ENCODE results near the gene NTN1. TPM values are rescaled to one million over a fixed set of nuclear protein-coding genes. Genes with fewer than 3 reads are reported as not detected.

NTN1 gene
- total RNA-seq, 2 experiments from 2014 or later, result 1.2 to 1.3 TPM

- Mint-ChIP-seq H3K4me3 (no peak overlapping the region), H3K36me3 (ENCODE audit: low read depth) (no peaks in the 10 kb centered on the region), H3K9me3 (peaks cover 2% of the 10 kb centered on the region), H3K27me3 (peaks cover 8% of the 10 kb centered on the region), H3K27ac (no peak overlapping the region), H3K4me1 (ENCODE audit: low read depth) (peaks cover 5% of the 10 kb centered on the region)
- TF ChIP-seq, protein P1, sequence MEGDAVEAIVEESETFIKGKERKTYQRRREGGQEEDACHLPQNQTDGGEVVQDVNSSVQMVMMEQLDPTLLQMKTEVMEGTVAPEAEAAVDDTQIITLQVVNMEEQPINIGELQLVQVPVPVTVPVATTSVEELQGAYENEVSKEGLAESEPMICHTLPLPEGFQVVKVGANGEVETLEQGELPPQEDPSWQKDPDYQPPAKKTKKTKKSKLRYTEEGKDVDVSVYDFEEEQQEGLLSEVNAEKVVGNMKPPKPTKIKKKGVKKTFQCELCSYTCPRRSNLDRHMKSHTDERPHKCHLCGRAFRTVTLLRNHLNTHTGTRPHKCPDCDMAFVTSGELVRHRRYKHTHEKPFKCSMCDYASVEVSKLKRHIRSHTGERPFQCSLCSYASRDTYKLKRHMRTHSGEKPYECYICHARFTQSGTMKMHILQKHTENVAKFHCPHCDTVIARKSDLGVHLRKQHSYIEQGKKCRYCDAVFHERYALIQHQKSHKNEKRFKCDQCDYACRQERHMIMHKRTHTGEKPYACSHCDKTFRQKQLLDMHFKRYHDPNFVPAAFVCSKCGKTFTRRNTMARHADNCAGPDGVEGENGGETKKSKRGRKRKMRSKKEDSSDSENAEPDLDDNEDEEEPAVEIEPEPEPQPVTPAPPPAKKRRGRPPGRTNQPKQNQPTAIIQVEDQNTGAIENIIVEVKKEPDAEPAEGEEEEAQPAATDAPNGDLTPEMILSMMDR (IDR thresholded peaks at IDR 0.05), result no peak
- CTCF ChIA-PET, result interaction anchor here (0.9 kb wide), 1 partner anchor 12 kb away, joined by 3 read pairs; no protein-coding TSS in a partner anchor
- DNase-seq (no peak), ATAC-seq (no peak)
- intact Hi-C loops (cut with micrococcal nuclease), result no loop called here
- POLR2A ChIA-PET, result interaction anchor here (0.6 kb wide), 1 partner anchor 430 kb away, joined by 3 read pairs; no protein-coding TSS in a partner anchor
Measured at GRCh38 chr17:9121186-9121820, 100.0 kb downstream of the NTN1 start.

DNA sequence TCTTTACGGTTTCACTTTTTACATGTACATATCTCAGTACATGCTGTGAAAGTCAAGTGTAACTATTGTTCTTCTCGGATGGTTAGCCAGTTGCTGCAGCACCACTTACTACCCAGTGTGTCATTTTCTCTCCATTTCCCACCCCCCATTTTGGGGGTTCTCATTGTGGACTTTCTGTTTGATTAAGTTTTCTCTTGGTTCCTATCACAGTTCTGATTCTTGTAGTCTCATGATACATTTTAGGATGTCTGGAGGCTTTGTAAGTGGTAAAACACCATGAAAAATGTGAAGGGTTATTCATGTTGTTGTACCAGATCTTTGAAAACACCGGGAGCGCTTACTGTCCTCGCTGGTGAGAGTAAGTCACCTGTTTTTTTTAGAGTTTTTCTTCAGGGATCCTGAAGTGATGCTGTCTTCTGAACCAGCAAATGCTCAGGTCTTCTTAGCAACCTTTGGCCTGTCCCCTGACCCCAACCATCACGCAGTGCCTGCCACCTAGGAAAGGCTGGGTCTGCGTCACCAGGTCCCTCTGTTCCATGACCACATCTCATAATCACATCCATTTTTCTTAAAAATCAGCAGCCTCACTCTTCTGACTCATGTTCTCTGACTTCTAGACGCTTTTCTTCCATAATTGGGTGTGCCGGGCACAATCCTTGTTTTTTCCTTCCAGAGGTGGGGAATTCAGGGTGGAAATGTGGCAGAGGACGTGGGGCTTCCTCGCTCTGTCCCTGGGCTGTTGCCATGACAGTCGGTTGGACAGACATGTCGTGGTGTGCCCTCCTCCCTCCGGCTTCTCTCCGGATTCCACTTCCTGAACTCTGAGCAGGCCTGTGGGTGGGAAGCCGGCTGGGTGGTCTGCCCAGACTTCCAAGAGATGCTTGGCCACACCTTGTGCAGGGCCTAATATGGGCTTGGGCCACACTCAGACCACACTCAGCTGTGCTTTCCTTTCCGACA lies 102.6 kb downstream of the NTN1 start:
- Mint-ChIP-seq H3K9me3 (no peaks in the 10 kb centered on the region), H3K4me1 (ENCODE audit: low read depth) (no peaks in the 10 kb centered on the region), H3K36me3 (ENCODE audit: low read depth) (no peaks in the 10 kb centered on the region), H3K27me3 (peaks cover 4% of the 10 kb centered on the region), H3K27ac (no peak overlapping the region), H3K4me3 (no peak overlapping the region)
- no peak for ATAC-seq
- DNase-seq, result no peak
- ChIA-PET CTCF (no interaction called here), POLR2A (interaction anchor here (1.0 kb wide), 1 partner anchor 8 kb away, joined by 3 read pairs; no protein-coding TSS in a partner anchor)
- TF ChIP-seq, protein P1 (IDR thresholded peaks at IDR 0.05), result no peak
- intact Hi-C loops (cut with micrococcal nuclease), result no loop called here

DNA sequence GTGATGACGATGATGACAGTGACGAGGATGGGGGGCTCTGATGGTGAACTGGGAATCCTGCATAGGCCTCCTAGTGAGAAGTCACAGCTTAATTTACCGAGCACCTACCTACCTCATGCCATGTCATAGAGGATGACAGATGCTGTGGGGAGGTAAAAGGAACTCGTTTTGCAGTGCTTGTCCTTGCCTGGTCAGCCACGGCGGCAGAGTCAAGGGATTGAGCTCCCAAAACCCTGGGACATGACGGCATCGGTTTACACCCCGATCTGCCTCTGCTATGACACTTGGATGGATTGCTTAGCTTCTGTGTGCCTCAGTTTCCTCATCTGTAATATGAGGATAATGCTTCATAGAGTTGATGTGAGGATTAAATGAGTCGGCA lies 103.2 kb downstream of the NTN1 start:
- TF ChIP-seq, protein P1 (IDR thresholded peaks at IDR 0.05), result no peak
- ChIA-PET POLR2A (interaction anchor here (1.0 kb wide), 1 partner anchor 9 kb away, joined by 3 read pairs; no protein-coding TSS in a partner anchor), CTCF (no interaction called here)
- H3K9me3 Mint-ChIP-seq, result no peaks in the 10 kb centered on the region
- no peaks in the 10 kb centered on the region for H3K4me1 Mint-ChIP-seq (ENCODE audit: low read depth)
- H3K36me3 Mint-ChIP-seq (ENCODE audit: low read depth), result no peaks in the 10 kb centered on the region
- DNase-seq (no peak), ATAC-seq (no peak)
- peaks cover 4% of the 10 kb centered on the region for H3K27me3 Mint-ChIP-seq
- no peak overlapping the region for H3K4me3 Mint-ChIP-seq
- intact Hi-C loops (cut with micrococcal nuclease), result no loop called here
- H3K27ac Mint-ChIP-seq, result no peak overlapping the region

DNA sequence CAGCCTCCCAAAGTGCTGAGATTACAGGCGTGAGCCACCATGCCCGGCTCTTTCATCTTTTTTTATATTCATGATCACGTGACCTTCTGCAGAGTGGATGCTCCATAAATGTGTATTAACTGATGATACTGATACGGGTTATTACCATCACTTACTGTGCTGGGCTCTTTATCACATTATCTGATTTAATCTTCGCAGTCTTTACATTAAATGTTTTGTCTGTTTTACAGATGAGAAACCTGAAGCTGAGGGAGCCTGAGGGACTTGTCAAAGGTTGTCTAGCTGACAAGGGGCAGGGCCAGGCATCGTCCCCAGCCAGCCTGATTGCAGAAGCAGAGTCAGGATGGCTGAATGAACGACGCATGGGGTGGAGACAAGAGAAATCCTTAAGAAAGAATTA lies 104.4 kb downstream of the NTN1 start:
- POLR2A ChIA-PET, result no interaction called here
- no peaks in the 10 kb centered on the region for H3K4me1 Mint-ChIP-seq (ENCODE audit: low read depth)
- no peaks in the 10 kb centered on the region for H3K9me3 Mint-ChIP-seq
- no peaks in the 10 kb centered on the region for H3K36me3 Mint-ChIP-seq (ENCODE audit: low read depth)
- intact Hi-C loops (cut with micrococcal nuclease), result no loop called here
- no peak overlapping the region for H3K27ac Mint-ChIP-seq
- DNase-seq (no peak), ATAC-seq (no peak)
- TF ChIP-seq, protein P1 (IDR thresholded peaks at IDR 0.05), result no peak
- CTCF ChIA-PET, result no interaction called here
- peaks cover 3% of the 10 kb centered on the region for H3K27me3 Mint-ChIP-seq
- no peak overlapping the region for H3K4me3 Mint-ChIP-seq

GRCh38 chr17:9127340-9127739 lies 106.0 kb downstream of the NTN1 start:
- CTCF ChIA-PET, result interaction anchor here (2.2 kb wide), 1 partner anchor 12 kb away, joined by 7 read pairs; no protein-coding TSS in a partner anchor
- ATAC-seq, result no peak
- H3K36me3 Mint-ChIP-seq (ENCODE audit: low read depth), result no peaks in the 10 kb centered on the region
- H3K27me3 Mint-ChIP-seq, result peaks cover 2% of the 10 kb centered on the region
- no peaks in the 10 kb centered on the region for H3K4me1 Mint-ChIP-seq (ENCODE audit: low read depth)
- intact Hi-C loops (cut with micrococcal nuclease), result no loop called here
- no peak for DNase-seq
- POLR2A ChIA-PET, result no interaction called here
- H3K9me3 Mint-ChIP-seq, result no peaks in the 10 kb centered on the region
- TF ChIP-seq, protein P1 (IDR thresholded peaks at IDR 0.05), result no peak
- no peak overlapping the region for H3K27ac Mint-ChIP-seq
- H3K4me3 Mint-ChIP-seq, result no peak overlapping the region

Data from activated CD8-positive, alpha-beta T cell treated with anti-CD3 and anti-CD28 coated beads for 36 hours (primary cell).